GM12878 (cell line): ENCODE measurements around the gene TDRD7.

ENCODE experiments used
- ATF2 ChIP-seq: IDR thresholded peaks from 2 replicates; pipeline ENCODE4 v1.6.1; 2012; ENCODE audit warnings: low read length, inconsistent platforms
- CREB1 ChIP-seq: IDR thresholded peaks from 2 replicates; pipeline ENCODE4 v1.6.1; 2012; ENCODE audit warnings: low read depth, mild to moderate bottlenecking, inconsistent platforms
- CTCF ChIP-seq, 3 experiments: IDR thresholded peaks in 2 of 3; conservative IDR thresholded peaks in 1 of 3; 2 replicates each; pipeline ENCODE4 v1.5.1; 2011; ENCODE audit warnings: low read depth in 3 of 3, low read length in 3 of 3, mild to moderate bottlenecking in 3 of 3, control low read depth in 2 of 3, moderate library complexity in 2 of 3, inconsistent platforms in 1 of 3, mixed read lengths in 1 of 3; ENCODE audit not compliant: control insufficient read depth in 2 of 3, insufficient read depth in 1 of 3; ENCODE audit errors: extremely low read depth in 1 of 3
- NR2C1 ChIP-seq: fragments of 450-650 bp; IDR thresholded peaks from 2 replicates; pipeline ENCODE4 v1.6.1; 2017; ENCODE audit warnings: antibody characterized with exemption, mild to moderate bottlenecking, moderate library complexity
- POLR2A ChIP-seq: IDR thresholded peaks from 2 replicates; pipeline ENCODE4 v1.6.1; 2011; ENCODE audit warnings: low read depth, mild to moderate bottlenecking, low read length
- POLR2AphosphoS5 ChIP-seq: IDR thresholded peaks from 2 replicates; pipeline ENCODE4 v1.6.1; 2011; ENCODE audit warnings: mild to moderate bottlenecking, low read length, inconsistent platforms
- TCF7 ChIP-seq: IDR thresholded peaks from 2 replicates; pipeline ENCODE4 v1.6.1; 2014; ENCODE audit warnings: antibody characterized with exemption, borderline replicate concordance
- YY1 ChIP-seq: IDR thresholded peaks from 2 replicates; pipeline ENCODE4 v1.6.1; 2011; ENCODE audit warnings: low read depth, mild to moderate bottlenecking, low read length

GRCh38 chr9:97479496-97480159, 67.7 kb downstream of the TDRD7 start:
- TF ChIP-seq CTCF (IDR thresholded peaks at IDR 0.05 in 2 of 3, conservative IDR thresholded peaks at IDR 0.05 in 1 of 3; ENCODE audit: control insufficient read depth in 2 of 3, extremely low read depth in 1 of 3, insufficient read depth in 1 of 3, low read depth in 3 of 3, low read length in 3 of 3) (no peak), NR2C1 (no peak), TCF7 (no peak), YY1 (no peak), POLR2A (no peak), CREB1 (no peak), POLR2AphosphoS5 (no peak), ATF2 (no peak)
